H1 (cell line): ENCODE results near the gene EEF1AKMT3. TPM values are rescaled to one million over a fixed set of nuclear protein-coding genes. Genes with fewer than 3 reads are reported as not detected.

Source experiments
- ATF2 ChIP-seq: IDR thresholded peaks from 2 replicates; pipeline ENCODE4 v1.6.1; 2012; ENCODE audit warnings: low read length, inconsistent platforms
- CBX8 ChIP-seq: fragments of 300-800, 300-1000 bp; sonication (generic); IDR thresholded peaks from 2 replicates; pipeline ENCODE4 v1.7.1; 2016; ENCODE audit warnings: low read depth, low read length, borderline replicate concordance
- CEBPB ChIP-seq: IDR thresholded peaks from 2 replicates; pipeline ENCODE4 v1.6.1; 2012; ENCODE audit warnings: low read depth, low read length
- CREB1 ChIP-seq: IDR thresholded peaks from 2 replicates; pipeline ENCODE4 v1.6.1; 2012; ENCODE audit warnings: inconsistent platforms
- CTBP2 ChIP-seq: IDR thresholded peaks from 2 replicates; pipeline ENCODE4 v1.7.0; 2011; ENCODE audit warnings: borderline replicate concordance, mild to moderate bottlenecking, moderate library complexity, mixed read lengths, low read length; ENCODE audit not compliant: insufficient read depth, insufficient read length
- EZH2 ChIP-seq: fragments of 200-600 bp; sonication (generic); IDR thresholded peaks from 2 replicates; pipeline ENCODE4 v1.7.1; 2012; ENCODE audit warnings: low read depth, mild to moderate bottlenecking, moderate library complexity, low read length, inconsistent platforms; ENCODE audit not compliant: severe bottlenecking
- HDAC2 ChIP-seq, 2 experiments: fragments of 300-600 bp in 1 of 2; sonication (generic) in 1 of 2; IDR thresholded peaks; 2 replicates each; pipeline ENCODE4 v1.6.1; 2011 to 2012; ENCODE audit warnings: low read depth in 2 of 2, low read length in 2 of 2, mild to moderate bottlenecking in 2 of 2, moderate library complexity in 2 of 2, borderline replicate concordance in 1 of 2, inconsistent platforms in 1 of 2
- HDAC6 ChIP-seq: IDR thresholded peaks from one replicate; pipeline ENCODE4 v1.7.1; 2012; ENCODE audit warnings: low read depth, mild to moderate bottlenecking, inconsistent platforms, low read length, moderate library complexity
- KDM4A ChIP-seq: IDR thresholded peaks from one replicate; pipeline ENCODE4 v1.7.1; 2012; ENCODE audit warnings: low read depth, mild to moderate bottlenecking, moderate library complexity, low read length, inconsistent platforms; ENCODE audit not compliant: severe bottlenecking
- NANOG ChIP-seq: IDR thresholded peaks from 2 replicates; pipeline ENCODE4 v1.6.1; 2011; ENCODE audit warnings: low read length, low read depth, mild to moderate bottlenecking, inconsistent platforms; ENCODE audit not compliant: insufficient read depth, poor library complexity, severe bottlenecking
- NRF1 ChIP-seq: IDR thresholded peaks from 2 replicates; pipeline ENCODE4 v1.6.1; 2011; ENCODE audit warnings: mild to moderate bottlenecking, low read depth, low read length, improper control_type of control experiment
- RFX5 ChIP-seq: IDR thresholded peaks from 2 replicates; pipeline ENCODE4 v1.6.1; 2011; ENCODE audit warnings: low read depth, low read length, improper control_type of control experiment, borderline replicate concordance
- SAP30 ChIP-seq: fragments of 300-600 bp; sonication (generic); IDR thresholded peaks from 2 replicates; pipeline ENCODE4 v1.7.1; 2012; ENCODE audit warnings: low read length, moderate library complexity, mild to moderate bottlenecking, inconsistent platforms; ENCODE audit not compliant: insufficient read depth, insufficient replicate concordance
- SIN3A ChIP-seq, 2 experiments: IDR thresholded peaks in 1 of 2; conservative IDR thresholded peaks in 1 of 2; 2 replicates each; pipeline ENCODE4 v1.6.1; 2011 to 2012; ENCODE audit warnings: low read length in 2 of 2, improper control_type of control experiment in 1 of 2, low read depth in 1 of 2, mild to moderate bottlenecking in 1 of 2
- SP1 ChIP-seq: IDR thresholded peaks from 2 replicates; pipeline ENCODE4 v1.6.1; 2011; ENCODE audit warnings: low read depth, low read length
- SRF ChIP-seq: IDR thresholded peaks from 2 replicates; pipeline ENCODE4 v1.6.1; 2011; ENCODE audit warnings: mild to moderate bottlenecking, low read depth, low read length, moderate library complexity
- SUZ12 ChIP-seq: fragments of 200-600 bp; sonication (generic); IDR thresholded peaks from 2 replicates; pipeline ENCODE4 v1.6.1; 2012; ENCODE audit warnings: mild to moderate bottlenecking, inconsistent platforms, low read length, moderate library complexity, mixed read lengths
- TAF1 ChIP-seq: IDR thresholded peaks from 2 replicates; pipeline ENCODE4 v1.6.1; 2011; ENCODE audit warnings: mild to moderate bottlenecking, low read depth, low read length
- USF2 ChIP-seq: IDR thresholded peaks from 2 replicates; pipeline ENCODE4 v1.6.1; 2011; ENCODE audit warnings: low read length, improper control_type of control experiment
- polyA plus RNA-seq, 7 experiments: library from polyadenylated mRNA; depleted of rRNA in 3 of 7; stranded (reverse) in 5 of 7; unstranded in 2 of 7; fragments of >200 nt in 5 of 7; fragments of 200-250 nt in 2 of 7; gene quantifications; 1 replicate in 5 of 7; 2 replicates in 1 of 7; 4 replicates in 1 of 7; pipeline versions ENCODE4 v1.2.1 to v1.2.3, GENCODE V29; 2011 to 2013; ENCODE audit warnings: missing spikeins in 2 of 7, mixed read lengths in 2 of 7
- total RNA-seq: library from RNA; stranded (reverse); fragmentation: NEBNext Ultra II Directional; extraction: Animal tissue kit (Norgen Biotek cat#: 25700); gene quantifications from 2 replicates; pipeline ENCODE4 v1.2.1, GENCODE V29; 2021

EEF1AKMT3 gene
- total and polyA plus RNA-seq, 2 of the 8 experiments (the other 6 are each of a cell fraction or from before 2014, with no cell fraction given), result 3.1 to 4.4 TPM

- TF ChIP-seq CBX8, result no peak
- no peak for TF ChIP-seq NANOG
- TF ChIP-seq SIN3A (conservative IDR thresholded peaks at IDR 0.05 in 1 of 2, IDR thresholded peaks at IDR 0.05 in 1 of 2; ENCODE audit: low read depth in 1 of 2, low read length in 2 of 2), result peak in 1 of 2 experiments; percentile 92; a peak in 2 of 4 replicates
- TF ChIP-seq SP1, result peak; percentile 53; the same call in 1 of the 2 replicates
- no peak for TF ChIP-seq HDAC2 (IDR thresholded peaks at IDR 0.05; ENCODE audit: borderline replicate concordance in 1 of 2, low read depth in 2 of 2, low read length in 2 of 2)
- no peak for TF ChIP-seq NRF1
- TF ChIP-seq TAF1, result peak; percentile 94
- no peak for TF ChIP-seq SUZ12
- no peak for TF ChIP-seq ATF2
- peak; percentile 91 for TF ChIP-seq CREB1
- no peak for TF ChIP-seq EZH2
- TF ChIP-seq SRF, result 0 out of 2 replicates have a peak, but pooled peaks have one; percentile 17
- no peak for TF ChIP-seq USF2
- TF ChIP-seq KDM4A, result peak; percentile 85
- no peak for TF ChIP-seq RFX5
- no peak for TF ChIP-seq HDAC6
- TF ChIP-seq CEBPB, result peak; percentile 94
- peak; percentile 80 for TF ChIP-seq SAP30
- TF ChIP-seq CTBP2, result no peak
Observed at GRCh38 chr12:57782608-57783465, 10.4 kb downstream of the EEF1AKMT3 start, which contains the start of gene TSFM (continued).
